Cardiac muscle cell (in vitro differentiated cells and primary cell): Measurements from ENCODE around the gene PSKH1. TPM values are rescaled to one million over a fixed set of nuclear protein-coding genes. Genes with fewer than 3 reads are reported as not detected.

ENCODE experiments used
- DNase-seq, 2 donors: peaks; one replicate each; pipeline versions ENCODE4 v3.0.0 to v3.0.0-alpha.2; 2010 to 2017; ENCODE audit warnings: low read depth in 1 of 2, low spot score in 1 of 2
- H3K27ac ChIP-seq: fragments of 200-600 bp; sonication (generic); 2 replicates; pipeline ENCODE4 v1.5.1; 2016
- H3K27me3 ChIP-seq: fragments of 200-600 bp; sonication (generic); 2 replicates; pipeline ENCODE4 v1.6.0; 2016; ENCODE audit warnings: control low read depth
- H3K36me3 ChIP-seq: fragments of 200-600 bp; sonication (generic); 2 replicates; pipeline ENCODE4 v1.5.1; 2016; ENCODE audit warnings: control low read depth
- H3K4me1 ChIP-seq: fragments of 200-600 bp; sonication (generic); 2 replicates; pipeline ENCODE4 v1.8.1; 2017; ENCODE audit warnings: low read depth, mild to moderate bottlenecking, mixed run types
- H3K4me3 ChIP-seq: fragments of 200-600 bp; sonication (generic); 2 replicates; pipeline ENCODE4 v1.5.1; 2016; ENCODE audit warnings: mild to moderate bottlenecking
- H3K9me3 ChIP-seq: fragments of 200-600 bp; sonication (generic); 2 replicates; pipeline ENCODE4 v1.5.1; 2017; ENCODE audit warnings: low read depth, mild to moderate bottlenecking, control low read depth
- polyA plus RNA-seq: library from polyadenylated mRNA; unstranded; fragments of >200 nt; fragmentation: Nextera tagmentation; extraction: Ambion mirVana; gene quantifications from 2 replicates; pipeline ENCODE4 v1.2.1, GENCODE V29; 2016
- total RNA-seq: library from RNA; depleted of rRNA; stranded (reverse); fragments of >200 nt; gene quantifications from 2 replicates; pipeline ENCODE4 v1.2.3, GENCODE V29; 2016
- TF ChIP-seq, protein P1 (sequence below): IDR thresholded peaks from 2 replicates; pipeline ENCODE4 v1.5.1; 2012; ENCODE audit warnings: low read depth, mild to moderate bottlenecking, low read length

Gene PSKH1
- total and polyA plus RNA-seq, 2 experiments from 2014 or later: 31.0 to 48.8 TPM

DNA sequence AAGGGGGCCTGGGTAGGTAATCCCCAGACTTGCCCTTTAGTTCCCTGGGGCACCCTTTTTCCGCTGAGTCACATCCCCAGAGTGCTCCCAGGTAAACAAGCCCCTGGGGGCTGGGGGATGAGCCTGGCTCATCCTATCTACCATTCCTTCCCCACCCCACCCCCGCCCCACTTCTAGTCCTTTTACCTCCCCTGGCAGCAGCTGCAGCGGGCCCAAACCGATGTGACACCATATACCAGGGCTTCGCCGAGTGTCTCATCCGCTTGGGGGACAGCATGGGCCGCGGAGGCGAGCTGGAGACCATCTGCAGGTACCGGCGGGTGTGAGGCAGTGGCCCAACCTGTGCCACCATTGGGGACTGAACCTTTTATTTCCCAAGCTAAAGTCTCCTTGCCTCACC, 7.5 kb upstream of the PSKH1 start:
- Histone ChIP-seq H3K9me3 (no peaks in the 10 kb centered on the region), H3K4me1 (no peaks in the 10 kb centered on the region), H3K27me3 (no peaks in the 10 kb centered on the region), H3K36me3 (peaks cover 11% of the 10 kb centered on the region), H3K27ac (no peak overlapping the region), H3K4me3 (no peak overlapping the region)
- no peak for DNase-seq
- TF ChIP-seq, protein P1, sequence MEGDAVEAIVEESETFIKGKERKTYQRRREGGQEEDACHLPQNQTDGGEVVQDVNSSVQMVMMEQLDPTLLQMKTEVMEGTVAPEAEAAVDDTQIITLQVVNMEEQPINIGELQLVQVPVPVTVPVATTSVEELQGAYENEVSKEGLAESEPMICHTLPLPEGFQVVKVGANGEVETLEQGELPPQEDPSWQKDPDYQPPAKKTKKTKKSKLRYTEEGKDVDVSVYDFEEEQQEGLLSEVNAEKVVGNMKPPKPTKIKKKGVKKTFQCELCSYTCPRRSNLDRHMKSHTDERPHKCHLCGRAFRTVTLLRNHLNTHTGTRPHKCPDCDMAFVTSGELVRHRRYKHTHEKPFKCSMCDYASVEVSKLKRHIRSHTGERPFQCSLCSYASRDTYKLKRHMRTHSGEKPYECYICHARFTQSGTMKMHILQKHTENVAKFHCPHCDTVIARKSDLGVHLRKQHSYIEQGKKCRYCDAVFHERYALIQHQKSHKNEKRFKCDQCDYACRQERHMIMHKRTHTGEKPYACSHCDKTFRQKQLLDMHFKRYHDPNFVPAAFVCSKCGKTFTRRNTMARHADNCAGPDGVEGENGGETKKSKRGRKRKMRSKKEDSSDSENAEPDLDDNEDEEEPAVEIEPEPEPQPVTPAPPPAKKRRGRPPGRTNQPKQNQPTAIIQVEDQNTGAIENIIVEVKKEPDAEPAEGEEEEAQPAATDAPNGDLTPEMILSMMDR: no peak

DNA sequence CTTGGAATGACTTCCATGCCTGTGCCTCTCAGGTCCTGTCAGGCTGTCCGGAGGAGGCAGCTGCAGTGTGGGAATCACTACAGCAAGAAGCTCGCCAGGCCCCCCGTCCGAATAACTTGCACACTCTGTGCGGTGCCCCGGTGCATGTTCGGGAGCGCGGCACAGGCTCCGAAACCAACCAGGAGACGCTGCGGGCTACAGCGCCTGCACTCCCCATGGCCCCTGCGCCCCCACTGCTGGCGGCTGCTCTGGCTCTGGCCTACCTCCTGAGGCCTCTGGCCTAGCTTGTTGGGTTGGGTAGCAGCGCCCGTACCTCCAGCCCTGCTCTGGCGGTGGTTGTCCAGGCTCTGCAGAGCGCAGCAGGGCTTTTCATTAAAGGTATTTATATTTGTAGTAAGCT, 7.1 kb upstream of the PSKH1 start:
- Histone ChIP-seq H3K4me3 (no peak overlapping the region), H3K27me3 (no peaks in the 10 kb centered on the region), H3K27ac (no peak overlapping the region), H3K36me3 (peaks cover 7% of the 10 kb centered on the region), H3K9me3 (no peaks in the 10 kb centered on the region), H3K4me1 (no peaks in the 10 kb centered on the region)
- DNase-seq: no peak
- TF ChIP-seq, protein P1: no peak

DNA sequence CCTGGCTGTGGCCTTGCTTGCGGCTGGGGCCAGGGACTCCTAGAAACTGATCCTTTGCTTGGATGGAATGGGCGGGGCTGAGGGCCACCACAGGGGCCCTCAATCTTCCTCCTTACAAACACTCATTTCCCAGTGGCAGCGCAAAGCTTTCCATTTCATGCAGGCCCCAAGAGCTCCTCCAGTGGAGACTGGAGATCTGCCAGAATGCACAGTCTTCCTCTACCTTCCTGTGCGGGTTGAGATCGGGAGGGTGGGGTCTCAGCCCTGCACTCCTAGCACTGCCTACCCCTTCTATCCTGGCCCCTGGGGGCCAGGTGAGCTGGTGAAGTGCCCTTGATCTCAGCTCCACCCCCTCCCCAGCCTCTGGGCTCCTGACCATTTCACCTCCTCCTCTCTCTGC, 6.7 kb upstream of the PSKH1 start:
- Histone ChIP-seq H3K27me3 (no peaks in the 10 kb centered on the region), H3K27ac (no peak overlapping the region), H3K4me3 (no peak overlapping the region), H3K36me3 (peaks cover 4% of the 10 kb centered on the region), H3K9me3 (no peaks in the 10 kb centered on the region), H3K4me1 (no peaks in the 10 kb centered on the region)
- DNase-seq: no peak
- TF ChIP-seq, protein P1: no peak

DNA sequence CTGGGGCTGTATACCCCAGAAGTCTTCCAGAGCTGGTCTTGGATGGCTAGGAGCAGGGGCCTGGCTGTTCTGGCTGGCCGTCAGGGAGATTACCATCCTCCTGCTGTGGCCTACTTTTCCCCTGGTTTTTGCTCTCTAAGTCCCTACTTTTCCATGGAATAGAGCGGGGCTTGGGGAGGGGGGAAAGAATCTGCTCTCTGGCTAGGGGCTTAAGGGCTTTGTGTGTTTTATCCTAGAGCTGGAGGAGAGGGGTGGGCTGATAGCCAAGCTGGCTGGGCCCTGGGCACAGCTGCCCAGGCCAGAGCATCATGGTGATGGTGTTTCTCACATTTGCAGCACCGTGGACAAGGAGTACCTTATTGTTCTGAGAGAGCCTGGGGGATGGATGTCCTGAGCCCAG, 4.7 kb upstream of the PSKH1 start:
- no peak for DNase-seq
- Histone ChIP-seq H3K36me3 (no peaks in the 10 kb centered on the region), H3K27me3 (no peaks in the 10 kb centered on the region), H3K9me3 (no peaks in the 10 kb centered on the region), H3K4me3 (no peak overlapping the region), H3K27ac (no peak overlapping the region), H3K4me1 (no peaks in the 10 kb centered on the region)
- TF ChIP-seq, protein P1: no peak

DNA sequence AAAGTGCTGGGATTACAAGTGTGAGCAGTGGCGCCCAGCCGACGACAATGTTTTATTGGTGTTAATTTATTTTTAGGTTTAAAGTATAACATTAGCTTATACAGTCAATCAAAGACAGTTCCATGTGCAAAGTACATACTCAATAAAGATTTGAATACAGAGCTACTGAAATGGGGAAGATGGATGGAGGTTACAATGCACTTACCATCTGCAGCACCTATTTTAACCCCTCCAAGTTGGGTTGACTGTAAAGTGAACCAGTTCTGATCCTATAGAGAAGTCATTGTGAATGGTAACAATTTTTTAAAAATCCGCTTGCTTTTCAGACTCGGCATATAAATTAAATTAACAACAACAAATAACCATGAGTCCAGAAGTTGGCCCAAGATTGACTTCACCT, 679 bp upstream of the PSKH1 start:
- no peaks in the 10 kb centered on the region for H3K9me3 ChIP-seq
- no peaks in the 10 kb centered on the region for H3K27me3 ChIP-seq
- H3K27ac ChIP-seq: peak overlapping the region; percentile 25
- peak overlapping the region; percentile 96 for H3K4me3 ChIP-seq
- no peak for DNase-seq
- H3K36me3 ChIP-seq: no peaks in the 10 kb centered on the region
- H3K4me1 ChIP-seq: peaks cover 9% of the 10 kb centered on the region
- TF ChIP-seq, protein P1: no peak
